ENCODE measurements around the gene ARVCF.

ARVCF gene

GRCh38 chr22:19984201-19984753, 32.3 kb downstream of the ARVCF start:
- no peak for DNase-seq

GRCh38 chr22:19983741-19984140, 32.9 kb downstream of the ARVCF start:
- DNase-seq, result no peak

- DNase-seq, result no peak
Measured at GRCh38 chr22:19982991-19983578, 33.5 kb downstream of the ARVCF start.

GRCh38 chr22:19981961-19982920, 34.4 kb downstream of the ARVCF start:
- DNase-seq, result no peak

GRCh38 chr22:19981171-19981960, 35.3 kb downstream of the ARVCF start:
- DNase-seq, result no peak

- no peak for DNase-seq
Measured at GRCh38 chr22:19980766-19981165, 35.9 kb downstream of the ARVCF start.

- DNase-seq, result no peak
Measured at GRCh38 chr22:19979712-19980493, 36.7 kb downstream of the ARVCF start.

- DNase-seq, result no peak
Measured at GRCh38 chr22:19978748-19979147, 37.9 kb downstream of the ARVCF start.

GRCh38 chr22:19977296-19978243, 39.1 kb downstream of the ARVCF start:
- DNase-seq, result no peak

- DNase-seq, result no peak
Measured at GRCh38 chr22:19976671-19977070, 40.0 kb downstream of the ARVCF start.

- DNase-seq, result no peak
Measured at GRCh38 chr22:19975707-19976035, 41.0 kb downstream of the ARVCF start.

GRCh38 chr22:19974935-19975706, 41.5 kb downstream of the ARVCF start:
- DNase-seq, result no peak

- no peak for DNase-seq
Measured at GRCh38 chr22:19974268-19974861, 42.3 kb downstream of the ARVCF start.

- no peak for DNase-seq
Measured at GRCh38 chr22:19973551-19974267, 42.9 kb downstream of the ARVCF start.

- DNase-seq, result no peak
Measured at GRCh38 chr22:19972652-19973550, 43.7 kb downstream of the ARVCF start.

- DNase-seq, result no peak
Measured at GRCh38 chr22:19972251-19972650, 44.4 kb downstream of the ARVCF start.

- DNase-seq, result no peak
Measured at GRCh38 chr22:19971276-19972124, 45.1 kb downstream of the ARVCF start.
